ENCODE data around the gene EPN1.

- TF ChIP-seq MAX (IDR thresholded peaks at IDR 0.05): 0 out of 2 replicates have a peak, but pooled peaks have one; percentile 18
- TF ChIP-seq SMC3 (IDR thresholded peaks at IDR 0.05; ENCODE audit: low read length): no peak
- TF ChIP-seq BRCA1 (CRISPR knock-in tag; IDR thresholded peaks at IDR 0.05): no peak
- no peak for TF ChIP-seq NFIC (IDR thresholded peaks at IDR 0.05; ENCODE audit: low read length)
- no peak for TF ChIP-seq ZFX (CRISPR knock-in tag; IDR thresholded peaks at IDR 0.05; ENCODE audit: low read depth)
These were observed 28.8 kb downstream of the EPN1 start for GRCh38 chr19:55703790-55704215.
